T-helper 1 cell treated with Interleukin-12 subunit alpha and Interleukin-12 subunit beta and Interleukin-4 antibody, amounts not matched to agents 30 μg/mL and 1 μg/mL, for 36 hours (primary cell): Measurements from ENCODE around the gene RMRP.

Experiments
- H3K27ac Mint-ChIP-seq: one replicate; pipeline ENCODE4 v1.8.0; 2021; ENCODE audit warnings: mild to moderate bottlenecking, mixed read lengths
- H3K27me3 Mint-ChIP-seq: one replicate; pipeline ENCODE4 v1.8.0; 2021; ENCODE audit warnings: low read depth, mixed read lengths
- H3K36me3 Mint-ChIP-seq: one replicate; pipeline ENCODE4 v1.8.0; 2021; ENCODE audit warnings: low read depth, mixed read lengths
- H3K4me1 Mint-ChIP-seq: one replicate; pipeline ENCODE4 v1.8.0; 2021; ENCODE audit warnings: low read depth, mixed read lengths
- H3K4me3 Mint-ChIP-seq: one replicate; pipeline ENCODE4 v1.8.0; 2021; ENCODE audit warnings: mild to moderate bottlenecking, moderate library complexity, mixed read lengths
- H3K9me3 Mint-ChIP-seq: one replicate; pipeline ENCODE4 v1.8.0; 2021; ENCODE audit warnings: mixed read lengths

RMRP gene

GRCh38 chr9:35611230-35611797, 46.5 kb downstream of the RMRP start:
- Mint-ChIP-seq H3K27ac (no peak overlapping the region), H3K9me3 (no peaks in the 10 kb centered on the region), H3K27me3 (peaks cover 11% of the 10 kb centered on the region), H3K4me3 (no peak overlapping the region), H3K4me1 (peaks cover 22% of the 10 kb centered on the region), H3K36me3 (peaks cover 11% of the 10 kb centered on the region)

DNA sequence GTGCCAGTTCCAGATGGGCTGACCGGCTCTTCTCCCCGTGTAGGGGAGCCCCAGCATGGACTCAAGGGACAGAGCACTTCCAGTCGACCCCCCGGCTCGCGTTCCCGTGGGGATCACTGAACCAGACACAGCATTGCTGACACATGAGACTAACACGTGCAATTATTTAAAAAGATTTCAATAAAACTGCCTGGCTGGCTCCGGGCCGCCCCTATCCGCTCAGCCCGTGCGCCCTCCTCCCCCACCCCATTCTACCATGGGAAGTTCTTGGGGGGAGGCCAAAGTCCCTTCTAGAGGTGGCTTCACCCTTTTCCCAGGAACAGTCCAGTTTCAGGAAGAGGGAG, 48.0 kb downstream of the RMRP start:
- Mint-ChIP-seq H3K4me1 (peaks cover 18% of the 10 kb centered on the region), H3K36me3 (peaks cover 11% of the 10 kb centered on the region), H3K9me3 (no peaks in the 10 kb centered on the region), H3K27me3 (peaks cover 11% of the 10 kb centered on the region), H3K27ac (no peak overlapping the region), H3K4me3 (no peak overlapping the region)

GRCh38 chr9:35609001-35609819, 48.6 kb downstream of the RMRP start:
- no peak overlapping the region for H3K4me3 Mint-ChIP-seq
- H3K4me1 Mint-ChIP-seq = peaks cover 22% of the 10 kb centered on the region
- no peak overlapping the region for H3K27ac Mint-ChIP-seq
- H3K9me3 Mint-ChIP-seq = no peaks in the 10 kb centered on the region
- H3K27me3 Mint-ChIP-seq = peaks cover 6% of the 10 kb centered on the region
- H3K36me3 Mint-ChIP-seq = peaks cover 11% of the 10 kb centered on the region

- Mint-ChIP-seq H3K27ac (no peak overlapping the region), H3K9me3 (no peaks in the 10 kb centered on the region), H3K4me3 (no peak overlapping the region), H3K4me1 (peaks cover 32% of the 10 kb centered on the region), H3K36me3 (peaks cover 11% of the 10 kb centered on the region), H3K27me3 (peaks cover 1% of the 10 kb centered on the region)
These were observed 49.6 kb downstream of the RMRP start for GRCh38 chr9:35608221-35608620.
